Panc1 (cell line): Measurements from ENCODE around the gene CAV2. TPM values are rescaled to one million over a fixed set of nuclear protein-coding genes. Genes with fewer than 3 reads are reported as not detected.

ENCODE experiments used
- ATAC-seq: fragments of 200-7000 bp; cut with Tn5 transposase; 2 replicates; pipeline ENCODE4 v1.9.1; 2020; ENCODE audit warnings: mild to moderate bottlenecking, moderate library complexity
- BruUV-seq: library from RNA; stranded (reverse); fragments of 400-500 nt; replicated peaks from 2 replicates; lab custom pipeline; 2021; lab: Mats Ljungman, UMichigan
- CTCF ChIA-PET: fragments of 300-600 bp; sonication (Branson Sonifier 250); formaldehyde crosslinking; loops from one replicate; lab custom pipeline; 2022; ENCODE audit warnings: antibody characterized with exemption; lab: Charles Lee
- POLR2A ChIA-PET: fragments of 300-600 bp; sonication (Branson Sonifier 250); formaldehyde crosslinking; loops from one replicate; lab custom pipeline; 2022; ENCODE audit warnings: antibody characterized with exemption; lab: Charles Lee
- DNase-seq: peaks from one replicate; pipeline ENCODE4 v3.0.0-alpha.2; 2010; ENCODE audit warnings: low read depth, low spot score
- H3K27ac ChIP-seq: 2 replicates; pipeline ENCODE4 v1.5.1; 2011; ENCODE audit warnings: mild to moderate bottlenecking, low read length, inconsistent platforms
- H3K27me3 ChIP-seq: fragments of 200-500 bp; sonication (Bioruptor generic); 2 replicates; pipeline ENCODE4 v1.6.0; 2014; ENCODE audit warnings: low read length, inconsistent platforms; ENCODE audit not compliant: control insufficient read depth, insufficient read depth
- H3K36me3 ChIP-seq: fragments of 200-500 bp; sonication (Bioruptor generic); 2 replicates; pipeline ENCODE4 v1.5.1; 2014; ENCODE audit warnings: inconsistent platforms, mild to moderate bottlenecking, low read length, moderate library complexity; ENCODE audit not compliant: control insufficient read depth, insufficient read depth
- H3K4me1 ChIP-seq: 2 replicates; pipeline ENCODE4 v1.5.1; 2011; ENCODE audit warnings: inconsistent platforms, mild to moderate bottlenecking, low read length, moderate library complexity; ENCODE audit not compliant: control insufficient read depth, insufficient read depth
- H3K4me3 ChIP-seq, 2 experiments: 2 replicates each; pipeline ENCODE4 v1.5.1; 2011 to 2012; ENCODE audit warnings: low read depth in 2 of 2, low read length in 2 of 2, mild to moderate bottlenecking in 2 of 2, inconsistent platforms in 1 of 2, moderate library complexity in 1 of 2
- H3K9me3 ChIP-seq: fragments of 200-500 bp; sonication (Bioruptor generic); 2 replicates; pipeline ENCODE4 v1.5.1; 2014; ENCODE audit warnings: low read depth, mild to moderate bottlenecking, inconsistent platforms, low read length, moderate library complexity; ENCODE audit not compliant: control insufficient read depth, insufficient read depth
- CTCF ChIP-seq: fragments of 450-650 bp; IDR thresholded peaks from 2 replicates; pipeline ENCODE4 v1.5.1; 2017; ENCODE audit warnings: mild to moderate bottlenecking
- POLR2AphosphoS5 ChIP-seq: IDR thresholded peaks from 2 replicates; pipeline ENCODE4 v1.6.1; 2012; ENCODE audit warnings: mild to moderate bottlenecking, low read depth, low read length, moderate library complexity
- REST ChIP-seq, 2 experiments: IDR thresholded peaks; 2 replicates each; pipeline ENCODE4 v1.6.1; 2011 to 2012; ENCODE audit warnings: low read depth in 2 of 2, control low read depth in 1 of 2, low read length in 1 of 2, mild to moderate bottlenecking in 1 of 2, moderate library complexity in 1 of 2; ENCODE audit not compliant: insufficient read depth in 1 of 2
- SIN3A ChIP-seq: IDR thresholded peaks from 2 replicates; pipeline ENCODE4 v1.6.1; 2012; ENCODE audit warnings: low read depth, mild to moderate bottlenecking, low read length, moderate library complexity, borderline replicate concordance; ENCODE audit not compliant: insufficient read depth
- TCF7L2 ChIP-seq: IDR thresholded peaks from 2 replicates; pipeline ENCODE4 v1.6.1; 2011; ENCODE audit warnings: mild to moderate bottlenecking, low read depth, low read length, inconsistent platforms
- in situ Hi-C: cut with HindIII; loops from 2 replicates; pipeline ENCODE4 v1.10.0; 2016; ENCODE audit warnings: low sequenced_read_pairs, low pct_unique_long_range_greater_than_20kb
- intact Hi-C: fragments of 100-400 bp; cut with micrococcal nuclease; formaldehyde crosslinking; loops from one replicate; pipeline ENCODE4 v1.10.0; 2022; ENCODE audit not compliant: unreplicated experiment
- total RNA-seq: library from RNA; stranded (reverse); gene quantifications from one replicate; pipeline ENCODE4 v1.2.1, GENCODE V29; 2021; ENCODE audit not compliant: unreplicated experiment

CAV2 gene
- total RNA-seq, 1 experiment from 2014 or later, result 217 TPM

- in situ Hi-C loops, result no loop called here
- H3K4me1 ChIP-seq, result peaks cover 51% of the 10 kb centered on the region
- no peaks in the 10 kb centered on the region for H3K27me3 ChIP-seq
- H3K36me3 ChIP-seq, result peaks cover 44% of the 10 kb centered on the region
- H3K9me3 ChIP-seq, result no peaks in the 10 kb centered on the region
- no peak for ATAC-seq
- H3K4me3 ChIP-seq, result peak overlapping the region; percentile 89 to 98
- BruUV-seq, result no TSS peak
- no peak for DNase-seq
- ChIA-PET CTCF (no interaction called here), POLR2A (interaction anchor here (0.5 to 0.7 kb wide), 3 partner anchors 18 to 87 kb away, joined by 3 to 4 read pairs (median 4); no protein-coding TSS in a partner anchor)
- intact Hi-C loops, result no loop called here
- no peak for TF ChIP-seq SIN3A
- no peak; the same call in 1 of the 2 replicates for TF ChIP-seq POLR2AphosphoS5
- TF ChIP-seq REST (IDR thresholded peaks at IDR 0.05; ENCODE audit: insufficient read depth in 1 of 2, low read depth in 2 of 2, low read length in 1 of 2), result no peak
- TF ChIP-seq CTCF, result no peak
- no peak for TF ChIP-seq TCF7L2
- peak overlapping the region; percentile 100 for H3K27ac ChIP-seq
Observed at GRCh38 chr7:116502201-116503096, 2.9 kb downstream of the CAV2 start.

- DNase-seq (no peak), ATAC-seq (no peak)
- CTCF ChIA-PET, result no interaction called here
- no peak for TF ChIP-seq CTCF
- TF ChIP-seq REST (IDR thresholded peaks at IDR 0.05; ENCODE audit: insufficient read depth in 1 of 2, low read depth in 2 of 2, low read length in 1 of 2), result no peak
- 0 out of 2 replicates have a peak, but pooled peaks have one; percentile 25 for TF ChIP-seq POLR2AphosphoS5
- no peaks in the 10 kb centered on the region for H3K9me3 ChIP-seq
- peaks cover 60% of the 10 kb centered on the region for H3K4me1 ChIP-seq
- BruUV-seq, result no TSS peak
- in situ Hi-C loops, result no loop called here
- intact Hi-C loops, result no loop called here
- H3K4me3 ChIP-seq, result no peak overlapping the region
- no peaks in the 10 kb centered on the region for H3K27me3 ChIP-seq
- peaks cover 54% of the 10 kb centered on the region for H3K36me3 ChIP-seq
- H3K27ac ChIP-seq, result peak overlapping the region; percentile 100
- POLR2A ChIA-PET, result interaction anchor here (0.6 kb wide), 1 partner anchor 111 kb away, joined by 3 read pairs; no protein-coding TSS in a partner anchor
Observed at GRCh38 chr7:116503835-116504234, 4.3 kb downstream of the CAV2 start.
